ENCODE measurements around the gene CRNN.

CRNN gene

GRCh38 chr1:152394151-152394550, 19.9 kb downstream of the CRNN start:
- Mint-ChIP-seq H3K4me3 (no peak overlapping the region), H3K27me3 (peaks cover 47% of the 10 kb centered on the region)
- ATAC-seq = no peak

GRCh38 chr1:152392909-152393308, 21.2 kb downstream of the CRNN start:
- Mint-ChIP-seq H3K27ac (no peak overlapping the region), H3K4me1 (no peaks in the 10 kb centered on the region), H3K4me3 (no peak overlapping the region), H3K36me3 (no peaks in the 10 kb centered on the region), H3K27me3 (peaks cover 57% of the 10 kb centered on the region), H3K9me3 (no peaks in the 10 kb centered on the region)
- no peak for ATAC-seq

More at GRCh38 chr1:152394151-152394550, 19.9 kb downstream of the CRNN start:
- Mint-ChIP-seq H3K36me3 (no peaks in the 10 kb centered on the region), H3K27ac (no peak overlapping the region), H3K9me3 (no peaks in the 10 kb centered on the region), H3K4me1 (no peaks in the 10 kb centered on the region)

GRCh38 chr1:152388889-152389288, 25.2 kb downstream of the CRNN start:
- Mint-ChIP-seq H3K27ac (no peak overlapping the region), H3K36me3 (no peaks in the 10 kb centered on the region), H3K4me3 (no peak overlapping the region), H3K4me1 (no peaks in the 10 kb centered on the region), H3K9me3 (no peaks in the 10 kb centered on the region), H3K27me3 (peaks cover 63% of the 10 kb centered on the region)
- ATAC-seq = no peak

GRCh38 chr1:152386940-152387339, 27.1 kb downstream of the CRNN start:
- no peak overlapping the region for H3K4me3 Mint-ChIP-seq
- H3K9me3 Mint-ChIP-seq = no peaks in the 10 kb centered on the region
- peaks cover 44% of the 10 kb centered on the region for H3K27me3 Mint-ChIP-seq
- no peak overlapping the region for H3K27ac Mint-ChIP-seq
- no peaks in the 10 kb centered on the region for H3K4me1 Mint-ChIP-seq
- no peaks in the 10 kb centered on the region for H3K36me3 Mint-ChIP-seq
- no peak for ATAC-seq

DNA sequence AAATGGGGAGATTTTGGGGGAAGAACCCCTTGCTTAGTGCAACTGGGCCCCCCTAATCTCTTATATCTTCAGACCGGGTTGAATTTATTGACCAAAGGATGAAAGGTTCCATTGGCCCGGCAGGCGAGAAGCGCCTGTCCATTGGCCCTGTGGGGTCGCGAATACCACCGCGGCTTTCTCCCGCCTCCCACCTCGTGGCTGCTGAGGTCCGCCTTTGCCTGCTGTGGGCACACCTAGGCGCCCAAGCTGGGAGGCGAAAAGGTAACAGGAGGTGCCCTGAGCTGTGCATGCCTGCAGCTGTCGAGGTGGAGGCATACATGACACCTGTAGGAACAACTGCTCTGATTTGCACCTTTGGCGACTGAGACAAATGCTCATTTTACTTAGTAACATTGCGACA, 33.1 kb downstream of the CRNN start:
- Mint-ChIP-seq H3K4me3 (no peak overlapping the region), H3K4me1 (no peaks in the 10 kb centered on the region), H3K36me3 (no peaks in the 10 kb centered on the region), H3K9me3 (no peaks in the 10 kb centered on the region), H3K27me3 (peaks cover 4% of the 10 kb centered on the region), H3K27ac (no peak overlapping the region)
- ATAC-seq = no peak

DNA sequence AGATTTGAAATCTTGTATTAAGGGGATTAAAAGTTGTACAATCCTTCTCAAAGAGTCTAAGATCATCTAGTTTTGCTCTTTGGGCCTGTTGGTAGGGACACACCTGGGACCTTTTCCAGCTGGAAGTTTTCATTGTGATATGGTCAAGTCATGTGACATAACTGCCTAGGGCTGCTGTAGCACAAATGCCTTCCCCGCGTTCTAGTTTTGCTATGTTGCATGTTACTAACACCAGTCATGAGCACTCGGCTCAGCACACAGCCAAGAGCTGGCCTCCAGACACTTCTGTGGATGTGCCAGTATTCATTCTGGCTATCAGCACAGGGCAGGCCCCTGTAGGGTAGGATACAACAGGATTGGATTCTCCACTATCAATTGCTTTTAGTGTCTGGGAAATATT, 39.6 kb downstream of the CRNN start:
- Mint-ChIP-seq H3K27me3 (peaks cover 13% of the 10 kb centered on the region), H3K9me3 (peaks cover 2% of the 10 kb centered on the region), H3K36me3 (peaks cover 2% of the 10 kb centered on the region), H3K4me1 (no peaks in the 10 kb centered on the region), H3K4me3 (no peak overlapping the region), H3K27ac (no peak overlapping the region)
- peak; percentile 16 for ATAC-seq

- peaks cover 31% of the 10 kb centered on the region for H3K27me3 Mint-ChIP-seq
- peaks cover 6% of the 10 kb centered on the region for H3K36me3 Mint-ChIP-seq
- peaks cover 6% of the 10 kb centered on the region for H3K9me3 Mint-ChIP-seq
- no peak for ATAC-seq
- no peak overlapping the region for H3K27ac Mint-ChIP-seq
- no peaks in the 10 kb centered on the region for H3K4me1 Mint-ChIP-seq
- no peak overlapping the region for H3K4me3 Mint-ChIP-seq
Measured at GRCh38 chr1:152372672-152373071, 41.4 kb downstream of the CRNN start.

DNA sequence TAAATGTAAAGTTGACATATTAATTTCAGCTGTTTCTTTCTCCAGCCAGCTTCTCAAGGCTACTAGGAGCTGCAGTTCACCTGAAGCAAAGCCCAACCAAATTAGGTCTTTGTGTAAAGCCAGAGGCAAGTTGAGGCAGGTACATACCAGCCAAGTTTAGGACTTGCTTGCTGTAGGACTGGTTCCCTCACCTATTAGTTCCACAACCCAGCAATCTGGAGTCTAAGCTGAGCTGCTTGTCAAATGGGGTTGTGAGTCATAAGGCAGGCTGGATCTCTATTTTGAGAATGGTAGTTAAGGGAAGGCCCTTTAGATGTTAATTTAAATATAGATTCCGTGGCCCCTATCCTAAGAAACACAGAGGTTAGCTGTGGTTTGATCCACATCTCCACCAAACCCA, 46.6 kb downstream of the CRNN start:
- peaks cover 6% of the 10 kb centered on the region for H3K9me3 Mint-ChIP-seq
- no peak for ATAC-seq
- peaks cover 6% of the 10 kb centered on the region for H3K36me3 Mint-ChIP-seq
- no peaks in the 10 kb centered on the region for H3K4me1 Mint-ChIP-seq
- no peak overlapping the region for H3K27ac Mint-ChIP-seq
- peaks cover 47% of the 10 kb centered on the region for H3K27me3 Mint-ChIP-seq
- no peak overlapping the region for H3K4me3 Mint-ChIP-seq

- Mint-ChIP-seq H3K4me1 (no peaks in the 10 kb centered on the region), H3K4me3 (no peak within 1 kb of the TSS), H3K36me3 (no peaks in the 10 kb centered on the region), H3K27ac (no peak within 1 kb of the TSS), H3K9me3 (no peaks in the 10 kb centered on the region), H3K27me3 (peaks cover 23% of the 10 kb centered on the region)
- ATAC-seq = no peak
Measured at GRCh38 chr1:152359906-152360305, 54.2 kb downstream of the CRNN start, which contains the start of gene FLG2. TSS of gene FLG2 (minus strand) at chr1:152360006. CDS start at chr1:152358884, 1,122 bp downstream.

Data from stimulated activated memory B cell treated with anti-CD40 and anti-IgM and Interleukin-4, amounts not matched to agents 10 μg/mL and 1 μg/mL and 100 μg/mL, for 72 hours (primary cell).